ENCODE data around the gene GBF1.

The GBF1 gene

GRCh38 chr10:102222797-102223196, 22.5 kb upstream of the GBF1 start:
- no peaks in the 10 kb centered on the region for H3K36me3 ChIP-seq
- H3K4me3 ChIP-seq (ENCODE audit: low read depth, low read length): no peak overlapping the region
- no peak for DNase-seq
- no peaks in the 10 kb centered on the region for H3K9me3 ChIP-seq
- peaks cover 10% of the 10 kb centered on the region for H3K27me3 ChIP-seq
- TF ChIP-seq CTCF (IDR thresholded peaks at IDR 0.05; ENCODE audit: low read depth, low read length): no peak
- H3K4me1 ChIP-seq: no peaks in the 10 kb centered on the region

- peak within 1 kb of the TSS; percentile 42 for H3K4me3 ChIP-seq (ENCODE audit: low read depth, low read length)
- peak; percentile 96 for DNase-seq
- H3K27me3 ChIP-seq: peaks cover 21% of the 10 kb centered on the region
- no peaks in the 10 kb centered on the region for H3K9me3 ChIP-seq
- H3K36me3 ChIP-seq: no peaks in the 10 kb centered on the region
- H3K4me1 ChIP-seq: no peaks in the 10 kb centered on the region
- no peak for TF ChIP-seq CTCF (IDR thresholded peaks at IDR 0.05; ENCODE audit: low read depth, low read length)
Observed at GRCh38 chr10:102225646-102226541, 19.4 kb upstream of the GBF1 start, which contains the start of gene ELOVL3. TSS of gene ELOVL3 (plus strand) at chr10:102226299. CDS start at chr10:102226549, 250 bp downstream.

GRCh38 chr10:102226542-102226870, 18.8 kb upstream of the GBF1 start:
- peaks cover 27% of the 10 kb centered on the region for H3K27me3 ChIP-seq
- no peaks in the 10 kb centered on the region for H3K9me3 ChIP-seq
- no peaks in the 10 kb centered on the region for H3K4me1 ChIP-seq
- DNase-seq: no peak
- no peak overlapping the region for H3K4me3 ChIP-seq (ENCODE audit: low read depth, low read length)
- no peak for TF ChIP-seq CTCF (IDR thresholded peaks at IDR 0.05; ENCODE audit: low read depth, low read length)
- no peaks in the 10 kb centered on the region for H3K36me3 ChIP-seq

- DNase-seq: no peak
- no peaks in the 10 kb centered on the region for H3K4me1 ChIP-seq
- peaks cover 32% of the 10 kb centered on the region for H3K27me3 ChIP-seq
- H3K9me3 ChIP-seq: no peaks in the 10 kb centered on the region
- no peak for TF ChIP-seq CTCF (IDR thresholded peaks at IDR 0.05; ENCODE audit: low read depth, low read length)
- H3K36me3 ChIP-seq: no peaks in the 10 kb centered on the region
- no peak overlapping the region for H3K4me3 ChIP-seq (ENCODE audit: low read depth, low read length)
Observed at GRCh38 chr10:102227050-102227449, 18.3 kb upstream of the GBF1 start.

GRCh38 chr10:102229810-102230263, 15.5 kb upstream of the GBF1 start:
- Histone ChIP-seq H3K9me3 (no peaks in the 10 kb centered on the region), H3K36me3 (no peaks in the 10 kb centered on the region), H3K27me3 (peaks cover 32% of the 10 kb centered on the region), H3K4me3 (ENCODE audit: low read depth, low read length) (peak overlapping the region; percentile 45), H3K4me1 (no peaks in the 10 kb centered on the region)
- peak; percentile 88 for TF ChIP-seq CTCF (IDR thresholded peaks at IDR 0.05; ENCODE audit: low read depth, low read length)
- DNase-seq: peak; percentile 84

GRCh38 chr10:102230264-102230860, 15.0 kb upstream of the GBF1 start:
- Histone ChIP-seq H3K4me1 (no peaks in the 10 kb centered on the region), H3K36me3 (no peaks in the 10 kb centered on the region), H3K9me3 (no peaks in the 10 kb centered on the region), H3K4me3 (ENCODE audit: low read depth, low read length) (peak overlapping the region; percentile 45), H3K27me3 (peaks cover 32% of the 10 kb centered on the region)
- DNase-seq: peak; percentile 62
- no peak for TF ChIP-seq CTCF (IDR thresholded peaks at IDR 0.05; ENCODE audit: low read depth, low read length)
